ENCODE measurements around the gene ARMS2. TPM values are rescaled to one million over a fixed set of nuclear protein-coding genes. Genes with fewer than 3 reads are reported as not detected.

Gene ARMS2
- total and polyA plus RNA-seq, 12 donors: 0.33 to 1.3 (median 0.94) TPM; not detected in 8

GRCh38 chr10:122419016-122419415 lies 35.4 kb upstream of the ARMS2 start:
- 76 to 82% methylated on average over 1 of the region's 1 CpG for WGBS, 2 donors

GRCh38 chr10:122419876-122420623 lies 34.4 kb upstream of the ARMS2 start:
- intact Hi-C loops (cut with DNase I): loop anchor here in 2 of 10 donors (5.0 kb wide), 2 partner anchors 43 to 78 kb away; no protein-coding TSS in a partner anchor
- peak overlapping the region in 1 of 10 donors; percentile 53 for H3K27ac ChIP-seq
- peak in 4 of 8 donors; percentile 40 to 63 (median 52) for ATAC-seq

More at GRCh38 chr10:122419016-122419415, 35.4 kb upstream of the ARMS2 start:
- Histone ChIP-seq H3K27me3 (no peaks in the 10 kb centered on the region), H3K36me3 (peaks cover 0 to 99% (median 14%) of the 10 kb centered on the region in 9 donors), H3K27ac (no peak overlapping the region), H3K4me1 (peaks cover 0 to 66% (median 30%) of the 10 kb centered on the region in 9 donors), H3K4me3 (no peak overlapping the region), H3K9me3 (no peaks in the 10 kb centered on the region)
- intact Hi-C loops (cut with DNase I): no loop called here
- DNase-seq: no peak
- TF ChIP-seq CTCF (IDR thresholded peaks at IDR 0.05): no peak
- no peak for ATAC-seq

GRCh38 chr10:122420624-122421007 lies 33.8 kb upstream of the ARMS2 start:
- Histone ChIP-seq H3K4me1 (peaks cover 0 to 66% (median 30%) of the 10 kb centered on the region in 9 donors), H3K27ac (peak overlapping the region in 1 of 10 donors; percentile 53), H3K36me3 (peaks cover 0 to 99% (median 14%) of the 10 kb centered on the region in 9 donors), H3K4me3 (no peak overlapping the region), H3K9me3 (no peaks in the 10 kb centered on the region), H3K27me3 (no peaks in the 10 kb centered on the region)
- peak in 1 of 8 donors; percentile 64 for ATAC-seq
- intact Hi-C loops (cut with DNase I): loop anchor here in 2 of 10 donors (5.0 kb wide), 2 partner anchors 43 to 78 kb away; no protein-coding TSS in a partner anchor
- WGBS, 2 donors: 89 to 92% methylated on average over 3 of the region's 3 CpGs
- TF ChIP-seq CTCF (IDR thresholded peaks at IDR 0.05): no peak
- no peak for DNase-seq

More at GRCh38 chr10:122419876-122420623, 34.4 kb upstream of the ARMS2 start:
- H3K36me3 ChIP-seq: peaks cover 0 to 99% (median 14%) of the 10 kb centered on the region in 9 donors
- peaks cover 0 to 66% (median 30%) of the 10 kb centered on the region in 9 donors for H3K4me1 ChIP-seq
- no peaks in the 10 kb centered on the region for H3K9me3 ChIP-seq
- H3K27me3 ChIP-seq: no peaks in the 10 kb centered on the region
- DNase-seq: no peak
- WGBS, 2 donors: 49% methylated on average over 3 of the region's 3 CpGs
- H3K4me3 ChIP-seq: no peak overlapping the region
- TF ChIP-seq CTCF (IDR thresholded peaks at IDR 0.05): no peak

- intact Hi-C loops (cut with DNase I): loop anchor here in 2 of 10 donors (5.0 kb wide), 2 partner anchors 44 to 79 kb away; no protein-coding TSS in a partner anchor
These were observed 33.3 kb upstream of the ARMS2 start for GRCh38 chr10:122421054-122421625.

More at GRCh38 chr10:122421054-122421625, 33.3 kb upstream of the ARMS2 start:
- ATAC-seq (no peak), DNase-seq (no peak)
- Histone ChIP-seq H3K27ac (peak overlapping the region in 4 of 10 donors; percentile 10 to 39 (median 26)), H3K36me3 (peaks cover 0 to 98% (median 9%) of the 10 kb centered on the region in 9 donors), H3K27me3 (no peaks in the 10 kb centered on the region), H3K4me3 (no peak overlapping the region), H3K9me3 (no peaks in the 10 kb centered on the region), H3K4me1 (peaks cover 0 to 62% (median 30%) of the 10 kb centered on the region in 9 donors)
- no peak for TF ChIP-seq CTCF (IDR thresholded peaks at IDR 0.05)
- 74 to 77% methylated on average over 3 of the region's 3 CpGs for WGBS, 2 donors
